PC-3 (cell line): ENCODE measurements around the gene TMEM45B. TPM values are rescaled to one million over a fixed set of nuclear protein-coding genes. Genes with fewer than 3 reads are reported as not detected.
A peak's percentile ranks its signal among the peaks of the same experiment; 100 is the strongest.
"Not testable (repeated sequence)": the region's sequence is repeated elsewhere in the genome, so short reads cannot be mapped to it uniquely, and the experiment has no call there.

ENCODE experiments used
- ATAC-seq: fragments of 200-7000 bp; cut with Tn5 transposase; 2 replicates; pipeline ENCODE4 v1.9.1; 2020; ENCODE audit warnings: mild to moderate bottlenecking, moderate library complexity
- BruUV-seq: library from RNA; stranded (reverse); fragments of 400-500 nt; replicated peaks from 2 replicates; lab custom pipeline; 2021; lab: Mats Ljungman, UMichigan
- CTCF ChIA-PET: fragments of 300-600 bp; sonication (Branson Sonifier 250); formaldehyde crosslinking; loops from one replicate; lab custom pipeline; 2022; ENCODE audit warnings: antibody characterized with exemption; lab: Charles Lee
- POLR2A ChIA-PET: fragments of 300-600 bp; sonication (Branson Sonifier 250); formaldehyde crosslinking; loops from one replicate; lab custom pipeline; 2022; ENCODE audit warnings: antibody characterized with exemption; ENCODE audit not compliant: unreplicated experiment; lab: Charles Lee
- DNase-seq: peaks from one replicate; pipeline ENCODE4 v3.0.0-alpha.2; 2015
- H2AFZ ChIP-seq: fragments of 300-600 bp; sonication (generic); 2 replicates; pipeline ENCODE4 v1.6.0; 2016; ENCODE audit warnings: antibody characterized with exemption, low read length
- H3F3A ChIP-seq: fragments of 300-600 bp; sonication (generic); one replicate; pipeline ENCODE4 v1.6.0; 2017; ENCODE audit warnings: antibody characterized with exemption, low read length, control low read depth, mild to moderate bottlenecking; ENCODE audit not compliant: unreplicated experiment
- H3K27ac ChIP-seq: fragments of 300-600 bp; sonication (generic); 2 replicates; pipeline ENCODE4 v1.5.1; 2016; ENCODE audit warnings: mild to moderate bottlenecking, low read length
- H3K27me3 ChIP-seq: fragments of 300-600 bp; sonication (generic); 2 replicates; pipeline ENCODE4 v1.6.1; 2016; ENCODE audit warnings: low read length, mixed read lengths
- H3K36me3 ChIP-seq: fragments of 300-600 bp; sonication (generic); 2 replicates; pipeline ENCODE4 v1.6.1; 2016; ENCODE audit warnings: low read depth, mixed run types, low read length, mixed read lengths
- H3K4me1 ChIP-seq: fragments of 300-600 bp; sonication (generic); 2 replicates; pipeline ENCODE4 v1.5.1; 2016; ENCODE audit warnings: low read length; ENCODE audit not compliant: insufficient read depth
- H3K4me2 ChIP-seq: fragments of 300-600 bp; sonication (generic); 2 replicates; pipeline ENCODE4 v1.6.0; 2016; ENCODE audit warnings: low read length
- H3K4me3 ChIP-seq: fragments of 300-600 bp; sonication (generic); 2 replicates; pipeline ENCODE4 v1.5.1; 2016; ENCODE audit warnings: mild to moderate bottlenecking, low read length, mixed read lengths
- H3K79me2 ChIP-seq: fragments of 300-600 bp; sonication (generic); 2 replicates; pipeline ENCODE4 v1.6.1; 2017; ENCODE audit warnings: low read length, mixed read lengths
- H3K9ac ChIP-seq: fragments of 300-600 bp; sonication (generic); 2 replicates; pipeline ENCODE4 v1.6.0; 2016; ENCODE audit warnings: mild to moderate bottlenecking, low read length
- H3K9me2 ChIP-seq: fragments of 300-600 bp; sonication (generic); replicated peaks from 2 replicates; pipeline ENCODE4 v1.6.1; 2016; ENCODE audit warnings: mixed run types, low read length, mixed read lengths
- H3K9me3 ChIP-seq: fragments of 300-600 bp; sonication (generic); 2 replicates; pipeline ENCODE4 v1.6.1; 2016; ENCODE audit warnings: low read length, mixed read lengths
- H4K20me1 ChIP-seq: fragments of 300-600 bp; sonication (generic); 2 replicates; pipeline ENCODE4 v1.6.1; 2016; ENCODE audit warnings: low read length, mixed read lengths
- CTCF ChIP-seq: fragments of 300-600 bp; sonication (generic); conservative IDR thresholded peaks from 2 replicates; pipeline ENCODE4 v1.5.1; 2017; ENCODE audit warnings: antibody characterized with exemption, low read depth, mild to moderate bottlenecking, low read length
- EZH2 ChIP-seq: fragments of 300-600 bp; sonication (generic); IDR thresholded peaks from one replicate; pipeline ENCODE4 v1.6.1; 2017; ENCODE audit warnings: antibody characterized with exemption, mild to moderate bottlenecking, low read length; ENCODE audit not compliant: unreplicated experiment
- EZH2phosphoT487 ChIP-seq: fragments of 300-600 bp; sonication (generic); IDR thresholded peaks from 2 replicates; pipeline ENCODE4 v1.6.1; 2018; ENCODE audit warnings: mild to moderate bottlenecking, antibody characterized with exemption, low read length, borderline replicate concordance
- intact Hi-C: fragments of 100-400 bp; cut with micrococcal nuclease; formaldehyde crosslinking; loops from 2 replicates; pipeline ENCODE4 v1.9.0; 2023
- total RNA-seq: library from RNA; depleted of rRNA; stranded (reverse); fragments of >200 nt; gene quantifications from 2 replicates; pipeline ENCODE4 v1.2.3, GENCODE V29; 2014

The TMEM45B gene
- total RNA-seq, 1 experiment from 2014 or later = 30.4 TPM

DNA sequence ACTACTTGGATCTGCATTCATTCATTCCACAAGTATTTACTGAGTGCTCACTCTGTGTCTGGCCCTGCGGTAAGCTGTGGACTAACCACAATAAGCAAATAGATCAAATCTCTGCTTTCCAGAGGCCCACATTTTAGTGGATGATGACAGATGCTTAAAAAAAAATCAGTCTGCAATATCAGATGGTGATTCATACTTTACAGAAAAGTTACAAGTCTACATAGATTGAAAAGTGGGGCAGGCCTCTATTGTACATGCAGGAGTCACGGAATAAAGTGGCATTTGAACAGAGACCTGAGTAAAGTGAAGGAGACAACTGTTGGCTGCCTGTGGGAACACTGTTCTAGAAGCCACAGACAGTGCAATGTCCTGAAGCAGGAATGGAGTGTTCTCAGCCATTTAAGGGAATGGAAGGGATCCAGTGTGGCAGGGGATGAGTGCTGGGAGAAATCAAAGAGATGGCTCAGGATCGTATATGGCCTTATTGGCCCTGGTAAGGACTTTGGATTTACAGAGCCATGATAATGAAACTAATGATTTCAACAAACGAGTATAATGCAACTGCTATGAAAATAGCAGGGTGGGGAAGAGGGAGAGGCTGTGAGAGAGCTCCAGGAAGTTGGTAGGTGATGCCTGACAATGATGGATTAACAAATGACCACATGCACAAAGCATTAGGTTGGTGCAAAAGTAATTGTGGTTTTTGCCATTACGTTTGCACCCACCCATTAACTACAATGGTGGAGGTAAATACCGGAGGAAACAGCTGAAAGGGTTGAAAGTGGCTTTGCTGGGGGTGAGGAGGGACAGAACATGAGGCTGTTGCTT lies 31.1 kb downstream of the TMEM45B start:
- no peaks in the 10 kb centered on the region for H3K9me2 ChIP-seq
- TF ChIP-seq EZH2 (no peak), EZH2phosphoT487 (no peak), CTCF (no peak)
- BruUV-seq = TSS peak; percentile 85
- H3K36me3 ChIP-seq = 0 out of 2 replicates have a peak, but pooled peaks cover 7% of the 10 kb centered on the region
- H3K4me2 ChIP-seq = peak overlapping the region; percentile 70
- DNase-seq (peak; percentile 99), ATAC-seq (peak; percentile 97)
- H3F3A ChIP-seq = no peaks in the 10 kb centered on the region
- peaks cover 38% of the 10 kb centered on the region for H3K4me1 ChIP-seq
- no peak overlapping the region for H2AFZ ChIP-seq
- no peaks in the 10 kb centered on the region for H3K27me3 ChIP-seq
- ChIA-PET CTCF (no interaction called here), POLR2A (interaction anchor here (0.6 kb wide), 1 partner anchor 212 kb away, joined by 4 read pairs; no protein-coding TSS in a partner anchor)
- H3K9me3 ChIP-seq = no peaks in the 10 kb centered on the region
- peak overlapping the region; percentile 79 for H3K9ac ChIP-seq
- H3K27ac ChIP-seq = peak overlapping the region; percentile 94
- H3K4me3 ChIP-seq = peak overlapping the region; percentile 44
- H4K20me1 ChIP-seq = no peaks in the 10 kb centered on the region
- intact Hi-C loops = loop anchor here (1.0 to 10.0 kb wide), 5 partner anchors 8 to 202 kb away; no protein-coding TSS in a partner anchor
- 0 out of 2 replicates have a peak, but pooled peaks cover 3% of the 10 kb centered on the region for H3K79me2 ChIP-seq

GRCh38 chr11:129847361-129847760 lies 31.7 kb downstream of the TMEM45B start:
- H3K4me3 ChIP-seq = peak overlapping the region; percentile 44; the same call in 1 of the 2 replicates
- H3K27me3 ChIP-seq, BruUV-seq, H3F3A ChIP-seq, CTCF ChIA-PET, POLR2A ChIA-PET, H3K9me2 ChIP-seq, DNase-seq, H3K36me3 ChIP-seq, H2AFZ ChIP-seq, H4K20me1 ChIP-seq, H3K9me3 ChIP-seq, H3K79me2 ChIP-seq, ATAC-seq: not testable (repeated sequence)
- intact Hi-C loops = loop anchor here (5.0 to 10.0 kb wide), 2 partner anchors 60 to 203 kb away; no protein-coding TSS in a partner anchor
- peaks cover 45% of the 10 kb centered on the region for H3K4me1 ChIP-seq
- H3K4me2 ChIP-seq = peak overlapping the region; percentile 70
- H3K9ac ChIP-seq = peak overlapping the region; percentile 79
- H3K27ac ChIP-seq = peak overlapping the region; percentile 94

- Histone ChIP-seq H2AFZ (no peak overlapping the region), H3K4me1 (peaks cover 52% of the 10 kb centered on the region), H3K27ac (no peak overlapping the region), H4K20me1 (no peaks in the 10 kb centered on the region), H3K9me2 (no peaks in the 10 kb centered on the region), H3K79me2 (0 out of 2 replicates have a peak, but pooled peaks cover 2% of the 10 kb centered on the region), H3F3A (peaks cover 6% of the 10 kb centered on the region), H3K9ac (no peak overlapping the region), H3K36me3 (no peaks in the 10 kb centered on the region; the same call in 1 of the 2 replicates), H3K4me2 (no peak overlapping the region), H3K27me3 (no peaks in the 10 kb centered on the region), H3K9me3 (no peaks in the 10 kb centered on the region), H3K4me3 (no peak overlapping the region)
- ATAC-seq (no peak), DNase-seq (no peak)
- TF ChIP-seq EZH2 = no peak
- TF ChIP-seq EZH2phosphoT487 = no peak
- TF ChIP-seq CTCF = no peak
- POLR2A ChIA-PET = no interaction called here
- no TSS peak for BruUV-seq
- CTCF ChIA-PET = no interaction called here
- intact Hi-C loops = loop anchor here (5.0 to 10.0 kb wide), 4 partner anchors 32 to 482 kb away; partner anchors contain the start of gene TMEM45B
These were observed 33.9 kb downstream of the TMEM45B start for GRCh38 chr11:129849447-129850130.
